HG03135 (cell line): ENCODE measurements around the gene GRIK5.
"Not testable (repeated sequence)": the region's sequence is repeated elsewhere in the genome, so short reads cannot be mapped to it uniquely, and the experiment has no call there.

Experiments used
- ATAC-seq: cut with Tn5 transposase; IDR thresholded peaks from one replicate; pipeline ENCODE4 v1.9.1; 2021; ENCODE audit warnings: mild to moderate bottlenecking, moderate library complexity; ENCODE audit not compliant: unreplicated experiment

The GRIK5 gene, protein sequence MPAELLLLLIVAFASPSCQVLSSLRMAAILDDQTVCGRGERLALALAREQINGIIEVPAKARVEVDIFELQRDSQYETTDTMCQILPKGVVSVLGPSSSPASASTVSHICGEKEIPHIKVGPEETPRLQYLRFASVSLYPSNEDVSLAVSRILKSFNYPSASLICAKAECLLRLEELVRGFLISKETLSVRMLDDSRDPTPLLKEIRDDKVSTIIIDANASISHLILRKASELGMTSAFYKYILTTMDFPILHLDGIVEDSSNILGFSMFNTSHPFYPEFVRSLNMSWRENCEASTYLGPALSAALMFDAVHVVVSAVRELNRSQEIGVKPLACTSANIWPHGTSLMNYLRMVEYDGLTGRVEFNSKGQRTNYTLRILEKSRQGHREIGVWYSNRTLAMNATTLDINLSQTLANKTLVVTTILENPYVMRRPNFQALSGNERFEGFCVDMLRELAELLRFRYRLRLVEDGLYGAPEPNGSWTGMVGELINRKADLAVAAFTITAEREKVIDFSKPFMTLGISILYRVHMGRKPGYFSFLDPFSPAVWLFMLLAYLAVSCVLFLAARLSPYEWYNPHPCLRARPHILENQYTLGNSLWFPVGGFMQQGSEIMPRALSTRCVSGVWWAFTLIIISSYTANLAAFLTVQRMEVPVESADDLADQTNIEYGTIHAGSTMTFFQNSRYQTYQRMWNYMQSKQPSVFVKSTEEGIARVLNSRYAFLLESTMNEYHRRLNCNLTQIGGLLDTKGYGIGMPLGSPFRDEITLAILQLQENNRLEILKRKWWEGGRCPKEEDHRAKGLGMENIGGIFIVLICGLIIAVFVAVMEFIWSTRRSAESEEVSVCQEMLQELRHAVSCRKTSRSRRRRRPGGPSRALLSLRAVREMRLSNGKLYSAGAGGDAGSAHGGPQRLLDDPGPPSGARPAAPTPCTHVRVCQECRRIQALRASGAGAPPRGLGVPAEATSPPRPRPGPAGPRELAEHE

DNA sequence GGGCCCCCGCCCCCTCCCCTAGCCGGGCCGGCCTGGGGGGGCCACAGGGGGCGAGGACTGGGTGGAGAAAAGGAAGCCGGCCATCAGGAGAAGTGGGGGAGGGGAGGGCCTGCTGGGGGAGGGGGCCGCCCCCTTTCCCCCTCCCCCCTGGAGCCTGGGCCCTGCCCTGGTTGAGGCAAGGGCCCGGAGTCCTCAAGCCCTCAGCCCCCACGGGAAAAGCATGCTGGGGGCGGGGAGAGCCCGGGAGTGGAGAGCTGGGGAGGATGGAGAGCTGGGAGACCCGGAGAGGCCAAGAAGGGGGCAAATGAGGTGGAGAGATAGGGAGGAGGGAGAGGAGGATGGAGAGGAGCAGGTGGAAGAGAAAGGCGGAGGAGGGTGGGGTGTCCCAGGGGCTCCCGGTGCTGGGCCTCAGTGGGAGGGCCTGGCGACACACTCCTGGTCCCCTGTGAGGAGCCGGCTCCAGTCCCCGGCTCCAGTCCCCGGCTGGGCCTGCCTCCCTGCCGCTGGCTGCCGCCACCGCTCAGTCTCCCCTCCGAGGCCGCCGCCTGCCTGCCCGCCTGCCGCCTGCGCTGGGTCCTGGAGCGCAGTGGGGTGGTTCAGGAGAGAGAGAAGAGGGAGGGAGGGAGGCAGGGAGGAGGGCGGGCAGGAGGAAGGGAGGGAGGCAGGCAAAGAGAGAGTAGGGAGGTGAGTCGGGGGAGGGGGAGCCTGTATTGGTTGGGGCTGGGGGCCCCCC lies at the start of gene GRIK5:
Gene GRIK5 (minus strand): TSS at position 588 of the 733 bp plus-strand sequence. CDS start 4,436 bp downstream, outside the sequence.
- ATAC-seq, result no peak

DNA sequence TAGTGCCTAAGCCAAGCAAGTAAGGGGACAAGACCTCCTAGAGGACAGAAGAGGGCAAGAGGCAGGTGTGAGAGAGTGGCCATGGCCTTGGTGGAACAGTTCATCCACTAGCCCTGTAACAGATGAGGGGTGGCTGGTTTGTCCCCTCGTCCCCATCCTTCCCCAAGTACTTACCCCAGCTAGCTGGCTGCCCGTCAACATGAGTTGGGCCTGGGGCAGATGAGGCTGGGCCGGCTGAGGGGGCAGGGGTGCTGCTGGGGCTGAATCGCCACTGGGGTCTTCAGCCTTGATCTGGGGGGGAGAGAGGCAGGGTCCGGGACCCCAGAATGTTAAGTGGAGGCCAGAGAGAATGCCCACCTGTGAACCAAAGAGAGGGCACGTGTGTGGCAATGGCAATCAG lies 47.1 kb upstream of the GRIK5 start:
- ATAC-seq, result no peak

DNA sequence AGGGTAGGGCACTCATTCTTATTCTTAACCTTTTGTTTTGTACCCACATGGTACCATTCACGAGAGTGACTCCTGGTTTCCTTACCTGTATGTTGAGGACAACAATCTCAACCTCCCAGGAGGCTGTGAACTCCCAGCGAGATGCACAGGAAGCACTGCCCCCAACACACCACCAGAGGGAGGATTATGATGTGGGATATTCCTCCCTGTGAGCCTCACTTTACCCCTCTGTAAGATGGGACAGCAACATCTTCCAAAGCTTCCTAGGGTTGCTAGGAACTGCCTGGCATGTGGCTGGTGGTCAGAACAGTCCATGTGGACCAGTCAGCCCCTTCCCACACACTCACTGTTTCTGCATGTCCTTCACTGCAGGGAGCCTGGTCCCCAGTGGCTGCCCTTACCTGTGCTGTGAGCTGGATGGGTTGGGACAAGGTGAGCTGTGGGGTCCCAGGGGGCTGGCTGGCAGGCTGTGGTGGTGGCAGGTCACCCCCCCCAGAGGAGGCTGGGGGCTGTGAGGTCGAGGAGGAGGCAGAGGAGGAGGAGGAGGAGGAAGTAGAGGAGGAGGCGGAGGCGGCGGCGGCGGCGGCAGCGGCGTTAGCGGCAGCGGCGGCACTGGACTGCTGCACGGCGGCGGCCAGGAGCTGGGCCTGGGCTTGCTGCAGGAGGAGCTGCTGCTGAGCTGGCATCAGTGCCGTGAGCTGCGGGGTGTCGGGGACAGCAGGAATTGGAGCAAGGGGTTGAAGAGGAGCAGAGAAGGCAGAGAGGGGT lies 46.5 kb upstream of the GRIK5 start:
- ATAC-seq, result no peak

DNA sequence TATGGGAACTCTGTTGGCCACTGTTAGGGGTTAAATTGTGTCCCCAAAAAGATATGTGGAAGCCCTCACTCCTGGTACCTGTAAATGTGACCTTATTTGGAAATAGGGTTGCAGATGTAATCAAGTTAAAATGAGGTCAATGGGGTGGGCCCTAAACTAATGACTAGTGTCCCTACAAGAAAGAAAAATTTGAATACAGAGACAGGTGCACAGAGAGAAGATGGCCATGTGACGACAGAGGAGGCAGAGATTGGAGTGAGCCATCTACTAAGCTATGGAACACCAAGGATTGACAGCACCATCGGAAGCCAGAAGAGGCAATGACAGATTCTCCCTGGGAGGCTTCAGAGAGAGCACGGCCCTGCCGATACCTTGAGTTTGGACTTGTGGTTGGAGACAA lies 45.7 kb upstream of the GRIK5 start:
- ATAC-seq, result no peak

DNA sequence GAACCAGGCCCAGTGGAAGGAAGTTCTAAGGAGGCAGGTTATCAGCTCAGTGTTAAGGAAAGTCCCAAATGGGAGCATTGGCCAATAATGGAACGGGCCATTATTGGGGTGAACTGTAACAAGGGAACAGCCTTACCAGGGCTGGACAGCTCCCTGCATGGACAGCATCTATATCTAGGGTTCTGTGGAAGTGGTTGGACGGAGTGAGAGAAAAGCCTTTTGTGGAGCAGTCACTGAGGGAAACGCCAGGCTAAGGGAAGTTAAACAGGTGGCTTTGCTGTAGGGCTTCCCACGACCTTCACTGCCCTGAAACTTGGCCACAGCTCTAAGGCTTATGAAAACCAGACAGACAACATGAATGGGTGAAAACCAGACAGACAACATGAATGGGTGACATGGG lies 45.2 kb upstream of the GRIK5 start:
- no peak for ATAC-seq

DNA sequence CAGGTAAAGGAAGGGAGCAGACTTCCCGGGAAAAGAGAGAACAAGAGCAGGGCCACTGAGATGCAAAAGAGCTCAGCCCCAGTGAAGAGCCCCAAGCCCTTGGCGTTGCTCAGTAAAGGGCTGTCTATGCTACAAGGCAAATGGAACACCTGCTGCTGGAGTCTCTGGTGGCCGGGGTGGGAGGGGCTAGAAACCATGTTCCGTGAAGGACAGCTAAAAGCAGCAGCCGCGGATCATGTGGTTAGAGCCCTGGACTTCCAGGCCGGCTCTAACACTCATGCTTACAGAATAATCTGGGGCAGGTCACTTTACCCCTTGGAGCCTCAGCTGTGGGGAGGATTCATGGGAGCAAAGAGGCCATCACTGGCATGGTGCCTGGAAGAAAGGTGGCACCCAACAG lies 44.4 kb upstream of the GRIK5 start:
- ATAC-seq, result peak; percentile 72

DNA sequence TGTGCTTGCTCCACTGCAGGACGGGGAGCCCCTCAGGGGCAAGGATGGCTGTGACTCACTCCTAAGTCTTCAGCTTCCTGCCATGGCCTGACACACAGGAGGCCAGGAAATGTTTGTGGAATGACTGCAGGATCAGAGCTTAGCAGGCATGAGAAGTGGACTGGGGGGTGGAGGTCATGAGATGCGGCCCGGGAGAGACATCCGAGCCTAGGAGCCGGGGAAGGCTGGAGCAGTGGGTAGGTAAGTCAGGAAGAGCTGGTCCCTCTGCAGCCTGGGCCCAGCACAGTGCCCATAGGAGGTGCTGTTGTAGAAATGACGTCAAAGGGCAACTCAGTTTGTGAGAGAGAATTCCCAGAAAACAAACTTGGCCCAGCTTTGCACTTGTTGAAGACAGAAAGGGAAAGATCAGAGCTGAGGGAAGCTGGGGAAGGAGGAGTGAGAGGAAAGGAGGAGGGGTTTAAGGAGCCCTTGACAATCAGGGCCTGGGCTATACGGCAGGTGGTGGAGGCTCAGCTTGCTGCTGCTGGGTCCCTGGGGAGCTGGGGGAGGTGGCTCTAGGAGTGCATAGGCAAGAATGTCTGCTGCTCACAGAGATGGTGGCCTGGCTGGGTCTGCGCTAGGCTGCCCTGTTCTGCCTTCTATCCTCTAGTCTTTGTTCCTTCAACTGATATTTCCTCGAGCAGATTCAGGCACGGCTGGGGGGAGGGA lies 43.8 kb upstream of the GRIK5 start:
- peak; percentile 43 for ATAC-seq

DNA sequence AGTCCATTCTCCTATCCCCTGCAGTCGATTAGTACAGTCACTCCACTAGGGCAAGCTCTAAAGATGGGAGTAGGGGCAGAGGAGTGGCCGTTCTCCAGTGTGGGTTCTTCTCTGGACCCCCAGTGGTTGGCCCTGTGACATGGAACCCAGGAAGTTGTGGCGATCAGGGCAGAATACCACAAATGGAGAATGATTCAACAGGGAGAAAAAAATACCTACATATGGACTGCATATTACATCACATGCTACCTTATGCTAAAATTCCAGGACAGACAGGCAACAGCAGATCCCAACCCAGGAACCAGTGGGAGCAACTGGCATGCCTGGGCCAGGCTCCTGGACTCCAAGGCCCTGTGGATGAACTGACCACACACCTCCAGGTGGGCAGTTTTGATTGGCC lies 41.8 kb upstream of the GRIK5 start:
- ATAC-seq, result no peak

DNA sequence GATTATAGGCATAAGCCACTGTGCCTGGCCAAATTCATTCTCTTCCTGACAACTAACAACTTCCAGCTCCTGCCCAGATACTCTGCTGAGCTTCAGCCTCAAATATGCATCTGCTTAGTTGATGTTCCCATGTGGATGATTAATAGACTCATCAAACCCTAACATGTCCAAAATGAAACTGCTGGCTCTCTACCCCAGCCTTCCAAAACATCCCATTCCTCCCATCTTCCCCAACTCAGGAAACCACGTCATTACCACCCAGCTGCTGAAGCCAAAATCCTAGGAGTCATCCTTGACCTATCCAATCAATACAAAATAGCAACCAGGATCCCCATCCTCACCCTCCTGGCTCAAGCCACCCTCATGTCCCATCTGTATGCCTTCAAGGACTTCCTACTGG lies 41.4 kb upstream of the GRIK5 start:
- ATAC-seq, result no peak

DNA sequence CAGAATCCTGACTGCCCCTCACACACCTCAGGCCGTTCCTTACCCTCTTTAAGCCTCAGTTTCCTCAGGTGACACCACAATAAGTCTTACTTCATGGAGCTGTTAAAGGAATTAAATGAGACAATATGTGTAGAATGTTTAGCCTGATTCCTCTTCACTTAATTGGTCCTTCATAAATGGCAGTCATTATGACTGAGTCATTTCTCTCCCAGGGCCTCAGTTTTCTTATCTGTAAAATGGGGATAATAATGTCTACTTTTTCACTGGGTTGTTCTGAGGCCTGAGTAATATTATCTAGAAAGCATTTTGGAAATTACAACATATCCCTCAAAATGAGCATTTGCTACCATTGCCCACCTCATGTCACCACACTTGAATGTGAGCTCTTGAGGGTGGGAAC lies 40.7 kb upstream of the GRIK5 start:
- no peak for ATAC-seq

DNA sequence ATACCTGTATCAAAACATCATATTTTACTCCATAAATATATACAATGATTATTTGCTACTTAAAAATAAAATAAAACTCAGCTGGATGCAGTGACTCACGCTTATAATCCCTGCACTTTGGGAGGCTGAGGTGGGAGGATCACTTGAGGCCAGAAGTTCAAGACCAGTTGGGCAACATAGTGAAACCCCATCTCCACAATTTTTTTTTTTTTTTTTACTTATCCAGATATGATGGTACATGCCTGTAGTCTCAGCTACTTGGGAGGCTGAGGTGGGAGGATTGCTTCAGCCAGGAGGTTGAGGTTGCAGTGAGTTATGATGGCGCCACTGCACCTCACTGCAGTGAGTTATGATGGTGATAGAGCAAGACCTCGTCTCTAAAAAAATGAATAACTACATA lies 39.9 kb upstream of the GRIK5 start:
- no peak for ATAC-seq

DNA sequence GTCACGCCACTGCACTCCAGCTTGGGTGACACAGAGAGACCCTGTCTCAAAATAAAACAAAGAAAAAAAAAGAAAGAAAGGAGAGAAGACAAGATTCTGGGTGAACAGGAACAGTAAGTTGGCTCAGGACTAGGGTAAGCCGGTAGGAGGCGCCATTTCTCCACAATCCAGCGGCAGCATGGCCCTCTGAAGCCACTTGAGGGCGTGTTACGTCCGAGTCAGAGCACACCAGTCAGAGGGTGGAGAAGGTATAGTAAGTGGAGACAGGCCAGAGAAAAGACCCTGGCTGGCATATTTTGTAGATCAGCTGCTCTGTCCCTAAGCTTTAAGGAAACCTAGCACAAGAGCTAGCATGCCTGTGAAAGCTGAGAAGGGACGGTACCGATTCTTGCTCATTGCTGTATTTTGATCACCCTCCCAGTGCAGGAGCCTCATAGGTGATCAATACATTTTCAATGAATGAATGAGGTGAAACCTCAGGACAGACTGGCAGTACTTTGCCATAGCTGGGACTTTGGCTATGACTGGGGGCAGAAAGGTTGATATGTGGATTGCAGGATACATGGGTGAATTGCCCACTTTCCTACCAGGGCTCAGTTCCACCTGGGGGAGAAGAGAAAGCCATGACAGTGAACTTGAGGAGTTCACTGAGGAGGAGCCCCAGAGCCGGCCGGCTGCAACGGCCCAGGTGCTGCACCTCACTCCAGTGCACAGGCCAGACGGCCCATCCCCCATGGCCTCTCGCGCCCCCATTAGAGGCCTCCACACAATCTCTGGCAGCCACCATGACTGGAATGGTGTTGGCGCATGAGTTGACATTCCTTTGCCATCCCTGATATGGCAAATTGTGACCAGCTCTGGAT lies 38.8 kb upstream of the GRIK5 start:
- peak; percentile 69 for ATAC-seq

DNA sequence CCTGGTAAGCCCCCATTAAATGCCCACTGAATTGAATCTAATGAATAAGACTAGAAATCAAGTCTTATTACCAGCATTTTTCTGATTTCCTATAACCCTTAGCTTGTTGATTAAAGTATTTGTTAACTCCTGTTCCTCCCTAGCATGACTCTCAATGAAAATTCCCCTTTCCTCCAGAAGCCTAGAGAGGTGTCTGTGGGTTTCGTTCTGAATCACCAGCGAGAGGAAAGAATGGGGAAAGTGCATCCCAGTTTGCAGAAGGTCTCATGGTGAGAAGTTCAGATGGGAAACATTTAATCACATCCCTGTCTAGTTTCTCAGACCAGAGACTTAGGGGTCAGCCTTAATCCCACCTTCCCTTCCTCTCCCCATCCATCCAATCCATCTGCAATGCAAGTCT lies 35.4 kb upstream of the GRIK5 start:
- no peak for ATAC-seq

DNA sequence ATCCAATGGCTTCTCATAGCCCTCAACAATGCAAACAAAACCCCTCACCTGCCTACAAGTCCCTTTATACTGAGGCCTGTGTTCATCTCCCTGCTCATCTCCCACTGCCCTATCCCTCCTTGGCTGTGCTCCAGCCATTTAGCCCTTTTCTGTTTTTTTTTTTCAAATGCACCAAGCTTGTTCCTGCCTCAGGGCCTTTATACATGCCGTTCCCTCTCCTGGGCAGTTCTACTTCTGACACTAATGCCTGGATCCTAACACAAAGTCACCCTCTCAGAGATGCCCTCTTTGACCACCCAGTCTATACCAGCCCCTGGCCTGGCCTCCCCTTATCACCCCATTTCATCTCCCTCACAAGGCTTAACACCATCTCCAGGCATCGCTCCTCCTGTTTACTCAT lies 32.9 kb upstream of the GRIK5 start:
- no peak for ATAC-seq

DNA sequence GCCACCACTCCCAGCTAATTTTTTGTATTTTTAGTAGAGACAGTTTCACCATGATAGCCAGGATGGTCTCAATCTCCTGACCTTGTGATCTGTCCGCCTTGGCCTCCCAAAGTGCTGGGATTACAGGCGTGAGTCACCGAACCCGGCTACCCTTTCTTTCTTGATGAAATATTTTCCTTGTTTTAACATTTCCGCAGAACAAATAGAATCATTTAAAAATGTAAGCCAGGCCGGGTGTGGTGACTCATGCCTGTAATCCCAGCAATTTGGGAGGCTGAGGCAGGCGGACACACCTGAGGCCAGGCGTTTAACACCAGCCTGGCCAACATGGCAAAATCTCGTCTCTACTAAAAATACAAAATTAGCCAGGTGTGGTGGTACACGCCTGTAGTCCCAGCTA lies 30.2 kb upstream of the GRIK5 start:
- not testable (repeated sequence) for ATAC-seq

DNA sequence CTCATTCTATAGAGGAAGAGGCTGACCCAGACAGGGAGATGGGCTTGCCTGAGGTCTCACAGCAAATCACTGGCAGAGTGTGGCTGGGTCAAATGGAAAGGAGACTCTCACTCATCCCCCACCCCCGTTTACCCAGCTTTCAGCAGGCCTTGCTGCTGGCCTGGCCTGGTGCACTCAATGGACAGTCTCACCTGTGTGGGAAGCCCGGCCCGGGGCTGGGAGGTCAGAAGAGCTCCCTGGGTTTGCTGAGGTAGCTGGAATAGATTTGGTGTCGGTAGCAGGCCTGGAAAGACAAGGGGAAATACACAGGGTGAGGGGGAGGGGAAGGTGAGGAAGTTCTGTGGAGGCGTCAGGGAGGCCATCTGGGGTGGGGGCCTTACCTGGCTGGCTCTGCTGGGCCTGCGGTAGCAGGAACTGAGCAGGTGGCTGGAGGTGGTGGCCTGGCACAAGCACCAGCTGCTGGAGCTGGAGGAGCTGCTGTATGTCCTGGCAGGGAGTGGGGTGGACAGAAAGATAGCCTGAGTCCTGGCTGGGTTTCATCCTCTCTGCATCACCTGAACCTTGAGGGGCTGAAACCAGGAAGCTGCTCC lies 29.4 kb upstream of the GRIK5 start:
- no peak for ATAC-seq

DNA sequence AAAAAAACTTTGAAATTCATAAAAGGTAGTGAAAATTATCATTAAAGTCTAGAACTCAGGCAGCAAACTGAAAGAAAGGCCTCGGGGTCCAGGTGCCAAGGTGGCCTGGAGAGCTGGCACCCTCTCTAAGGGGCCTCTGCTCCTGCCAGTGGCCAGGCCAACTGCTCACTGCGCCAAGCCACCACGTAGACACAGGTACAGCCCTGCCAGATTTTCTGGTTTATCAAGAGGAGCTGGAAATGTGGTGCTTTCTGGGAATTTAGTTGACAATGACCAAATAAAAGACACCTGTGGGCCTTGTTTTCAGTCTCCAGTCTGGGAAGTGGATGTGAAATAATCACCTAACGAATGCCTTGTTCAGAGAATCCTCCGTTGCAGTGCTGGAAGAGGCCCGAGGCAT lies 28.8 kb upstream of the GRIK5 start:
- no peak for ATAC-seq

DNA sequence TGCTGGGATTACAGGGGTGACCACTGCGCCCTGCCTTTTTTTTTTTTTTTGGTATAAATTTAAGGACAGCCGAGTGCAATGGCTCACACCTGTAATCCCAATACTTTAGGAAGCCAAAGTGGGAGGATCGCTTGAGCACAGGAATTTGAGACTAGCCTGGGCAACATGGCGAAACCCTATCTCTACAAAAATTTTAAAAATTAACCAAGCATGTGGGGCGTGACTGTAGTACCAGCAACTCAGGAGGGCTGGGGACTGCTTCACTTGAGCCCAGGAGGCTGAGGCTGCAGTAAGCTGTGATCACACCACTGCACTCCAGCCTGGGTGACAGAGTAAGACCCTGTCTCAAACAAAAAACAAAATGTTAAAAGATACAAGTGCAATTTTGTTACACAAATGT lies 27.5 kb upstream of the GRIK5 start:
- ATAC-seq, result no peak
